ENCODE data around the gene POLR2F. TPM values are rescaled to one million over a fixed set of nuclear protein-coding genes. Genes with fewer than 3 reads are reported as not detected.
A peak's percentile ranks its signal among the peaks of the same experiment; 100 is the strongest.

Gene POLR2F
- total RNA-seq, 1 experiment from 2014 or later = 162 TPM

- ChIA-PET CTCF (interaction anchor here (0.7 kb wide), 1 partner anchor 13 kb away, joined by 3 read pairs; no protein-coding TSS in a partner anchor), POLR2A (ENCODE audit: low non-redundant PET) (no interaction called here)
- no peaks in the 10 kb centered on the region for H3K27me3 ChIP-seq (replicated peaks; ENCODE audit: insufficient read depth, low read depth, low read length, poor library complexity)
- H3K4me3 ChIP-seq (ENCODE audit: low read depth, low read length, poor library complexity, severe bottlenecking) = no peak overlapping the region
- no peak for DNase-seq (ENCODE audit: low spot score)
- no peaks in the 10 kb centered on the region for H3K4me1 ChIP-seq (ENCODE audit: insufficient read depth, low read length, poor library complexity, severe bottlenecking)
- no peak overlapping the region for H3K27ac ChIP-seq (ENCODE audit: low read depth, low read length, poor library complexity, severe bottlenecking)
- no TSS peak for BruUV-seq (replicated peaks)
- intact Hi-C loops (cut with micrococcal nuclease; ENCODE audit: unreplicated experiment) = no loop called here
- TF ChIP-seq EZH2 (IDR thresholded peaks at IDR 0.05; ENCODE audit: borderline replicate concordance, low read depth, low read length, poor library complexity, severe bottlenecking) (no peak), CTCF (conservative IDR thresholded peaks at IDR 0.05; ENCODE audit: low read depth, low read length) (no peak)
- H3K36me3 ChIP-seq (ENCODE audit: insufficient read depth, low read length, poor library complexity, severe bottlenecking) = peaks cover 12% of the 10 kb centered on the region
- no peaks in the 10 kb centered on the region for H3K9me3 ChIP-seq (ENCODE audit: low read depth, low read length, poor library complexity, severe bottlenecking)
These were observed 35.5 kb upstream of the POLR2F start for GRCh38 chr22:37917874-37918548.

GRCh38 chr22:37918580-37919270 is 34.8 kb upstream of the POLR2F start:
- Histone ChIP-seq H3K4me1 (ENCODE audit: insufficient read depth, low read length, poor library complexity, severe bottlenecking) (no peaks in the 10 kb centered on the region), H3K9me3 (ENCODE audit: low read depth, low read length, poor library complexity, severe bottlenecking) (no peaks in the 10 kb centered on the region), H3K27ac (ENCODE audit: low read depth, low read length, poor library complexity, severe bottlenecking) (no peak overlapping the region), H3K36me3 (ENCODE audit: insufficient read depth, low read length, poor library complexity, severe bottlenecking) (peaks cover 8% of the 10 kb centered on the region), H3K27me3 (replicated peaks; ENCODE audit: insufficient read depth, low read depth, low read length, poor library complexity) (no peaks in the 10 kb centered on the region), H3K4me3 (ENCODE audit: low read depth, low read length, poor library complexity, severe bottlenecking) (no peak overlapping the region)
- intact Hi-C loops (cut with micrococcal nuclease; ENCODE audit: unreplicated experiment) = no loop called here
- TF ChIP-seq CTCF (conservative IDR thresholded peaks at IDR 0.05; ENCODE audit: low read depth, low read length) = no peak
- TF ChIP-seq EZH2 (IDR thresholded peaks at IDR 0.05; ENCODE audit: borderline replicate concordance, low read depth, low read length, poor library complexity, severe bottlenecking) = no peak
- BruUV-seq (replicated peaks) = no TSS peak
- DNase-seq (ENCODE audit: low spot score) = no peak
- CTCF ChIA-PET = interaction anchor here (0.7 kb wide), 1 partner anchor 12 kb away, joined by 3 read pairs; no protein-coding TSS in a partner anchor
- POLR2A ChIA-PET (ENCODE audit: low non-redundant PET) = interaction anchor here (0.6 kb wide), 1 partner anchor 662 kb away, joined by 5 read pairs; no protein-coding TSS in a partner anchor

- peak overlapping the region; percentile 10 for H3K27ac ChIP-seq (ENCODE audit: low read depth, low read length, poor library complexity, severe bottlenecking)
- CTCF ChIA-PET = no interaction called here
- POLR2A ChIA-PET (ENCODE audit: low non-redundant PET) = no interaction called here
- no peak for TF ChIP-seq CTCF (conservative IDR thresholded peaks at IDR 0.05; ENCODE audit: low read depth, low read length)
- TF ChIP-seq EZH2 (IDR thresholded peaks at IDR 0.05; ENCODE audit: borderline replicate concordance, low read depth, low read length, poor library complexity, severe bottlenecking) = no peak
- no peak overlapping the region for H3K4me3 ChIP-seq (ENCODE audit: low read depth, low read length, poor library complexity, severe bottlenecking)
- DNase-seq (ENCODE audit: low spot score) = no peak
- peaks cover 5% of the 10 kb centered on the region for H3K36me3 ChIP-seq (ENCODE audit: insufficient read depth, low read length, poor library complexity, severe bottlenecking)
- H3K4me1 ChIP-seq (ENCODE audit: insufficient read depth, low read length, poor library complexity, severe bottlenecking) = no peaks in the 10 kb centered on the region
- intact Hi-C loops (cut with micrococcal nuclease; ENCODE audit: unreplicated experiment) = no loop called here
- no TSS peak for BruUV-seq (replicated peaks)
- H3K27me3 ChIP-seq (replicated peaks; ENCODE audit: insufficient read depth, low read depth, low read length, poor library complexity) = no peaks in the 10 kb centered on the region
- H3K9me3 ChIP-seq (ENCODE audit: low read depth, low read length, poor library complexity, severe bottlenecking) = no peaks in the 10 kb centered on the region
These were observed 33.4 kb upstream of the POLR2F start for GRCh38 chr22:37920126-37920525.
